ENCODE measurements around the gene PTTG1.

- TF ChIP-seq CTCF (IDR thresholded peaks at IDR 0.05) (no peak), POLR2A (IDR thresholded peaks at IDR 0.05) (no peak), POLR2AphosphoS5 (IDR thresholded peaks at IDR 0.05) (no peak), EP300 (IDR thresholded peaks at IDR 0.05) (no peak)
Measured at GRCh38 chr5:160461378-160461777, 39.7 kb downstream of the PTTG1 start.
